GM21528 (cell line): ENCODE results near the gene SH2D3C.

Source experiments
- ATAC-seq: cut with Tn5 transposase; IDR thresholded peaks from one replicate; pipeline ENCODE4 v1.9.1; 2021; ENCODE audit warnings: mild to moderate bottlenecking, moderate library complexity; ENCODE audit not compliant: unreplicated experiment, low FRiP score

The SH2D3C gene

DNA sequence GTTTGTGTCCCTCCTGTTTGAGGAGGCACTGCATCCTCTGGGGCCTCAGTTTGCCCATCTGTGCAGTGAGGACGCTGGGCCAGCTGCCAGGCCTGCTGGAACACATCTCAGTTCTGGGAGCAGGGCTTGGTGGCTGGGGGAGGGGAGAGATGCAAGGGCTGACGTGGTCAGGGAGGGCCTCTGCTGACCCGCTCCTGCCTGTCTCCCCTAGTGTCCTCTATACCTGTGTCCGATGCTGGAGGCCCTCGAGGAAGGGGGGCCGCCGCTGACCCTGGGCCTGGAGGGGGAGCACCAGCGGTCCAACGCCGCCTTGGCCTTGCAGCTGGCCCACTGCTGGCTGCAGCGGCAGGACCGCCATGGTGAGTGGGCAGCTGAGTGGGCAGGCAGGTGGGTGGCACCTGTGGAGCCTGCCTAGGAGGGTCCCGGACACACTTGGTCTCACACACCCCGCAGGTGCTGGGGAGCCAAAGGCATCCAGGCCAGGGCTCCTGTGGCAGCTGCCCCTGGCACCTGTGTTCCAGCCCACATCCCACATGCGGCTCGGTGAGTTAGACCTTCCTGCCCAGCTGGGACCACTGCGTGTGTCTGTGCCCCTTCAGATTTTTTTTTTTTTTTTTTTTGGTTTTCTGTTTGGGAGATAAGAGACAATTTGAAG lies 30.0 kb upstream of the SH2D3C start:
- no peak for ATAC-seq

DNA sequence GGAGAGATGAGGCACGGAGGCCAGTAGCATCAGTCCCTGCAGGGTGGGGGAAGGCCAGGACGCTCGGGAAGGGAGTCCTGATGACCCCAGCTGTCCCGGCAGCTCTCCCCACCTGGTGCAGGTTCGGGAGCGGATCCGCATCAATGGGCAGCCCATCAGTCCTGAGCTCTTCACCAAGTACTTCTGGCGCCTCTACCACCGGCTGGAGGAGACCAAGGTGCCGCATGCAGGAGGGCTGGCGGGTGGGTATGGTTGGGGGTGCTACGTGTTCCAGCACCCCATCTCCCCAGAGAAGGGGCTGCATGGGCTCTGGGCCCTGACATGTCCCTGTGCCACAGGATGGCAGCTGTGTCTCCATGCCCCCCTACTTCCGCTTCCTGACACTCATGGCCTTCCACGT lies 28.4 kb upstream of the SH2D3C start:
- ATAC-seq = no peak

DNA sequence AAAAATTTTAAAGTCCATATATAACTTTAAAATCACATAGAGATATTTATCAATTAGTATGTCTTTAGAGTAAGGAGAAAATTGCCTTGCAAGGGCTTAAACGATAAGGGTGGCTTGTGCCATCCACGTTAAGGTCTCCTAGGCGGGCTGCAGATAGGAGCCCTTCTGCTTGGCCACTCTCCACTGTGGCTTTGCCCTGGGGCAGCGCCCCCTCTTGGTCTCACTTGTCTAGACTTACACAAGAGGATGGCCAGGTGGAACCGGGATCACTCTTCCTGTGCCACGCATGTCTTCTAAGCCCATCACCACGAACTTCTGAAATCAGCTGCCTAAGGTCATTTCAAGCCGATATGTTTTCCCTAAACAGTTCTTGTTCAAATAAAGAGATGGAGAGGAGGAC lies 27.2 kb upstream of the SH2D3C start:
- ATAC-seq = no peak

DNA sequence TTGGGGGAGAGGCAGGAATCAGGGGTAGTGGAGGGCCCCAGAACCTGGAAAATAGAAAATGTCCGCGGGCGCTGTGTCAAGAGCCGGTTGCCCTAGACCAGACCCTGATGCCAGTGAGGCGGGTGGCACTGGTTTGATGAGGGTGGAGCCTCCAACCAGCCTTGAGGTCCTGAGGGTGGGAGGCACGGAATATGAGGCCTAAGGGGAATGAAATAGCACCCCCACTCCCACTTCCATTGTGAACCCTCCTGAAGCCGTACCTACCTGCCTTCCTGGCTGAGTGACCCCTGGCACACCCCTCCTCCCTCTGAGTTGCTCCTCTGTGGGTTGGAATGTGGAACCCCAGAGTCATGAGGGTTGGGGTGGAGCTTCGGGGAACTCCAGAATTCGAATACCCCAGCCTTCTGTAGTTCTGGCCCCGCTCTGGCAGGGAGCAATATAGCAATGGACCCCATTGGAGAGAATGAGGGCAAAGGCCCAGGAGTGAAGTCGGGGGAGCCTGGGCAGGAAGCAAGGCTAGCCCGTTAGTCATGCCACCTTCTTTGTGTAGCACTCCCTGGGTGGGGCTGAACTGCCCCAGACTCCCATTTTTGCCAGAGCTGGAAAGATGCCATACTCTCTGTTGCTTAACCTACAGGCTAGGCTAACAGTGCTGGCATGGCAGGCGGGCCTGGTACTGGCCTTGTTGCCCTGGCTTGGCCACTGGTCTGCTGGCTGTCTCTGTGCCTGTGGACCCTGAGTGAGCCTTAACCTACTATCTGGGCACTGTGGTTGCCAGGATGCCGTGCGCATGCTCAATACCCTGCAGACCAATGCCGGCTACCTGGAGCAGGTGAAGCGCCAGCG lies 25.3 kb upstream of the SH2D3C start:
- peak; percentile 9 for ATAC-seq

DNA sequence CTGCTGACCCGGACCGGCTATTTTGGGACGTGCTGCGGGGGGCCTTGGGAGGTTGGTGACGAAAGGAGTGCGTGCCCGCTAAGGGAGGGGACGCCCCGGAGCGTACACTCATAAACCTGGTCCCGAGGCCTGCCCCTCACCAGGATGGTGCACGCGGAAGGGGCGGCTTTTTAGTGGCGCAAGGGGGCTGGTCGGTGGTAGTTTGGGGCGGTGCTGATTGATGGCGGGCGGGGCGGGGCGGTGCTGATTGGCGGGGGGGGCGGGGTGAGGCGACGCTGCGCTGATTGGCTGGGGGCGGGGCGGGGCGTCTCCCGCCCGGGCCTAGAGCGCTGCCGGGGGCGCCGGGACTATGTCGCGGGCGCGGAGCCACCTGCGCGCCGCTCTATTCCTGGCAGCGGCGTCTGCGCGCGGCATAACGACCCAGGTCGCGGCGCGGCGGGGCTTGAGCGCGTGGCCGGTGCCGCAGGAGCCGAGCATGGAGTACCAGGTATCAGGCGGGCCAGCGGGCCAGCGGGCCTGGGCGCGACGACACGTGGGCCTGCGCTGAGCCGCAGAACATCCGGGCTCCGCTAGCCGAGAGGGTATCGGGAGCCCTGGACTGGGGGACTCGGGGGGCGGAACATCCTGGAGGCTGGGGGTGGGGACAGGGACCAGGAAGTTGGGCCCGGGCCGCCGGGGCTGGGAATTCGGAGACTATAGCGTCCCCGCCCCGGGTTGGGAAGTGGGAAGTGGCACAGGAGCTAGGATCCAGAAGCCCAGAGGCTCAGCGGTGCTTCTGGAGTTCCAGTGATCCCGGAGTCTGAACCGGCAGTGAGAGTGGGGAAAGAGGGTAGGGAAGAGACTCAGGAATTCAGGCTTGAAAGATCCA lies 24.3 kb upstream of the SH2D3C start, which contains the start of gene FPGS:
Gene FPGS, plus strand, starts transcription at position 307 of the 868 bp plus-strand sequence. Its CDS starts 43 bp downstream, at position 350.
- ATAC-seq = peak; percentile 60

DNA sequence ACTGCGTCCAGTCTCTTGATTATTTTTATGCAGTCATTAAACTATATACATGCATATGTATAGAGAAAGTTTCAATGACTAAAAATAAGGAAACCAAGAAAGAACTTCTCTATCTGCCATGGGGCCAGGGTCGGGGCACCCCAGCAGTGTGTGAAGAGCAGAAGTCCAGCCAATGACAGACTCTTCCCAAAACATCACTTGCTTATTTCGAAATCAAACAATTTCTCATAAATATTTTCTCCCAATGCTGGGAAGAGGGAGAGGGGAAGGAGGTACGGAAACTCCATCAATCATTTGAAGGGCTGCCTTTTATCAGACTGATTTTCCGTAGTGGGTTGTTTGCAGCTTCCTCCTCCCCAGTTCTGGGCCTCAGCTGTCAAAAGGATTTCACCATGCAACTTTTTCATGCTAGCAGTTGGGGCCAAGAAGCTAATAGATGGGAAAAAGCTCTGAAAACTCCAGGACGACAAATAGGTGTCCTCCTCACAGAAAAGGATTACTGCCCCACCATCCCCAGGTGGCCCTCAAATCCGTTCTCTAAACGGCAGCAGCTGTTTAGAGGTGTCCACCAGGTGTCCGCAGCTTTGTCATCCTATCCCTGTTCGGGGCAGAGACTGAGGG lies 23.6 kb upstream of the SH2D3C start:
- no peak for ATAC-seq

DNA sequence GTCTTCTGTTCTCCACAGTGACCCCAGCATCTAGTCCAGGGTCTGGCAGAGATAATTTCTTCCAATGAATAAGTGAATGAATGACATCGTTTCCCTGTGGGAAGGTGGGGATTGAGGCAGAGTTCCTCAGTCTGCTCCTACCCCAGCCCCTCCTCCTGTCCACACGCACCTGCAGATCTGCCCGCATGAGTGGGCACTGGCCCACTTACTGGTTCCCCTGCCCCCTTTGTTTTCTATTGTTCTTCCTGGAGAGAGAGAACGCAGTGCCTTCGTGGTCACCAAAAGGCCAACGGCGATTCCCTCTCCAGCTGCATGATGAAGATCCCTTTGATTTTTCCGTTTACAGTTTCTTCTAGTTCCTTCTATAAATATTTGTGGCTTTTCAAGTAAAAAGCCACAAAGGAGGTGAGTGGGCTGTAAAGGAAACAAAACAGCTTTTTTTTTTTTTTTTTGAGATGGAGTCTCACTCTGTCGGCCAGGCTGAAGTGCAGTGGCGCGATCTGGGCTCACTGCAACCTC lies 18.4 kb upstream of the SH2D3C start:
- ATAC-seq = no peak

DNA sequence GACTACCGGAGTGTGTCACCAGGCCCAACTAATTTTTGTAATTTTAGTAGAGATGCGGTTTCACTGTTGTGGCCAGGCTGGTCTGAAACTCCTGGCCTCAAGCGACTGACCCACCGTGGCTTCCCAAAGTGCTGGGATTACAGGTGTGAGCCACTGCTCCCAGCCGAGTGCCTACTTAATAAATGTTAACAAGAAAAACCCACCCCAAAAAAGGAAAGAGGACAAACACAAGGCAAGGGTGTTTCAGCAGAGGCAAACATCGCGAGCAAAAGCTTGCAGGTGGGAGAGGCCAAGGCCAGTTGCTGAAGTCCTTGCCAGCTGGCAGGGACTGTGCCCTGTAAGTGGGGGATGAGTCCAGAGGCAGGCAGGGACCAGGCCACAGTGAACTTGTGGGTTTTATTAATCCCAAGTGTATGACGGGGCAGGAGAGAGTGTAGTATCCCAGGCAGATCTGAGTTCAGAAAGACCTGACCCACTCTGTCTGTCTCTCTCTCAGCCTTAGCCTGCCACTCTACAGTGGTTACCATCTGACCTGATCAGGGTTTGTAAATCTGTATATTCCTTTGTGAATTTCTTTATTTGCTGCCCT lies 17.9 kb upstream of the SH2D3C start:
- ATAC-seq = no peak

DNA sequence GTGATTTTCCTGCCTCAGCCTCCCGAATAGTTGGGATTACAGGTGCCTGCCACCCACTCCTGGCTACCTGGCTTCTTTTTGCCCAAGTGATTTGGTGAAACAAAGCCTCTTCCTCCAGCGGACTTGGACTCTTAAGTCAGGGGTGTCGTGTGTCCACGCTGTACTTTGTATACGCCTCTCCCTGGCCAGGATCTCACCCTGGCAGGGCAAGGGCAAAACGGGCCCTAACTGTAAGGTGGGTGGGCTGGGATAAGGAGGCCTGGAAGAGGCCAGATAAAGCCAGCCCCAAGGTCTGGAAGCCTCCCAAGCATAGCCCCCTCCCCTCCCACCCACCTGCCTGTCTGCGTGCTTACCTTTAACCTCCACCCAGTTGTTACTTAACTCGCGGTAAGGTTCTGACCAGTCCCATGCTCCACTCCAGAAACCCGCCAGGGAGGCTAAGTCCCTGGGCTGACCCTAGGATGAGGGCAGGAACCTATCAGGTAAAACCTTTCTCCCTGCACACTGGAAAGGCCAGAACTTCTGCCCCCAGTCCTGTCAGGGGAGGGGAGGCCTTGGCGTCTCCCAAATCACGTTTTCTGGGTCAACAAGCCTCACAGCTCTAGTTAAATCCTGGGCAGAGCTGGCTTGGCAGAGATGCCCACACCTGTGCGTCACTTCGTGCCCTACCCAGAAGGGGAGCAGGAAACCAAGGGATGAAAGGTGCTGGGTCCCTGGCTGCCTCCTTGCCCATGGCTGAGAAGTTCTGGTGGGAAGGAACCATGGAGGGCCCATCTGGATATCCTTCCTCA lies 15.7 kb upstream of the SH2D3C start:
- ATAC-seq = no peak

DNA sequence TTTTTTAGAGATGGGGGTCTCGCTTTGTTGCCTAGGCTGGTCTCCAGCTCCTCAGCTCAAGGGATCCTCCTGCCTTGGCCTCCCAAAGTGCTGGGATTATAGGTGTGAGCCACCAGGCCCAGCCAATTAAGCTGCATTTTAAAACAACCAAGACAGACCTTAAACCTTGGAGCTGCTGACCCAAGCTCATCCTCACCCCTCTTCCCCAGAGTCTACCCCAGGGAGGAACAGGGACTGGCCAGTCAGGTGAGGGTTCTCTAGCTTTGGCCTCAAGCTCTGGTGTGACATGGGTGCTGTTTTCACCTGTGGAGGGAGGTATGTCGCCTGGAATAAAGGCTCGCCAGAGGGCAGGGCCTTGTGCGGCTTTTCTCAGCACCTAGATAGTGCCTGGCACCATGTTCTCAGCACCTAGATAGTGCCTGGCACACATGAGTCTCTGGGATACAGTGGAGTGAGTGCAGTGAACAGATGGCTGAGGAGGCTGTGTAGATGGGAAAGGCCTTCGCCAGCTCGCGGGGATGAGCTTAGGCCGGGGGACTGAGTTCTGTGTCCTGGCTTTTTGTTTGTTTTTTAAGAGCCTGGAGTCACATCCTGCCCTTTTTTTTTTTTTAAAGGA lies 14.7 kb upstream of the SH2D3C start:
- ATAC-seq = no peak

DNA sequence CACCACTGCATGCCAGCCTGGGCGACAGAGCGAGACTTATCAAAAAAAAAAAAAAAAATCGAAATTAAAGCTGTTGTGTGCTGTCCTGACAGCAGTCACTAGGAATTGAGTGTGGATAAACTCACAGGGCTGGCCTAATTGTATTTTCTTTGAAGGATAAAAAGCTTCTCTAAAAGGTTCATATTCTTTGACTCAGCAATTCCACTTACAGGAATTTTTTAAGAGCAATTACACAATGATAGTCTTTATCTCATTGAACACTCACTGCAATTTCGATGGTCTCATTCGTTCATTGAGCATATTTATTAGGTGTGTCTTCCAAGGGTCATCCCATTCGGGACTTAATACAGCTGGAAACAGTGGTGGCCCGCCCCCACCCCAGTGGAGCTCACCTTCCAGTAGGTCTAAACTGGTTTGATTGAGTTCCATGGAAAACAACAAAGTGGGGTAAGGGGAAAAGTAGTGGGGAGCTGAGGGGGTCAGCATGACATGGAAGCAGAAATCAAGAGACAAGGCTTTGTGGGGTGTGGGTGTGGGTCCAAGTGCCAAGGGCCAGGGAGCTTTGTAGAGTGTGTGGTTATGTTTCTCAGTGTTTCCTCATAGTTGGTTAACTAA lies 14.1 kb upstream of the SH2D3C start:
- ATAC-seq = no peak

DNA sequence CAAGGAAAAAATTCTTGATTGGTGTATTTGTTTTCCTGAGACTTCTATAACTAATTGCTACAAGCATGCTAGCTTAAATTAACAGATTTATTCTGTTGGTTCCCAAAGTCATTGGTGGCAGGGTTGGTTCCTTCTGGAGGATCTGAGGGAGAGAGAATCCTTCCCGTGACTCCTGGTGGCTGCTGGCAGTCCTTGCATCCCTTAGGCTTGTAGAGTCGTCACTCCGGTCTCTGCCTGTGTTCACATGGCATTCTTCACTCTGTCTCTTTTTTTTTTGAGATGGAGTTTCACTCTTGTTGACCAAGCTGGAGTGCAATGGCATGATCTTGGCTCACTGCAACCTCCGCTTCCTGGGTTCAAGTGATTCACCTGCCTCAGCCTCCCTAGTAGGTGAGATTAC lies 12.6 kb upstream of the SH2D3C start:
- no peak for ATAC-seq

DNA sequence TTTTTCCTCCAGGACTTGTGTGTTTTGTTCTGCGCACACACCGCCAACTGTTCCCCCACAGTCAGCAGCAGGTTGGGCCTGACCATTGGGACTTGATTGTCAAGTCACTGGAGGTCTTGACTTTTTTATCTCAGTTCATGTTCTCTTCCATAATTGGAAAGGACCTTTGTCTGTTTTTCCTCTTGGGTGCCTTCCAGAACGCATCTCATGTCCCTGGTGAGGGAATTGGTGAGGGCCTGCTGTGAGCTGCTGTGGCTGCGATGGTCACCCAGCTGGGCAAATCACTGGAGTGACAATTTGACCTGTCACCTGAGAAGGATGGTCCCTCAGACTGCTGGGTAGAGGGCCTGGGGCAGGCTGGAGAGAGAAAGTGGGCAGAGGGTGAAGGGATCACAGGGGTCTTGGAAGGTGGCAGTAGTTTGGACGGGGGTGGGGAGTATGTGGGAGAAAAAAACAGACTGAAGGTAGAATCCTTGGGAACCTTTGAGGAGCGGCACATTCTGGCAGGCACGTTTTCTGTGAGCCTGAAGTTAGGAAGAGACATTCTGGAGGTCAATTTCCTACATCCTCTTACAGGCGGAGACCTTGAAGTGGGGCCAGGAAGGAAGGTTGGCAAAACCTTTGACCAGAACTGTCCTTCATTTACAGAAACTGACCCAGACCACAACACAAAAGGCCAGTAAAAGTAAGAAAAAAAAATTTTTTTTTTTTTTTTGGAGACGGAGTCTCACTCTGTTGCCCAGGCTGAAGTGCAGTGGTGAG lies 11.8 kb upstream of the SH2D3C start:
- ATAC-seq = no peak

DNA sequence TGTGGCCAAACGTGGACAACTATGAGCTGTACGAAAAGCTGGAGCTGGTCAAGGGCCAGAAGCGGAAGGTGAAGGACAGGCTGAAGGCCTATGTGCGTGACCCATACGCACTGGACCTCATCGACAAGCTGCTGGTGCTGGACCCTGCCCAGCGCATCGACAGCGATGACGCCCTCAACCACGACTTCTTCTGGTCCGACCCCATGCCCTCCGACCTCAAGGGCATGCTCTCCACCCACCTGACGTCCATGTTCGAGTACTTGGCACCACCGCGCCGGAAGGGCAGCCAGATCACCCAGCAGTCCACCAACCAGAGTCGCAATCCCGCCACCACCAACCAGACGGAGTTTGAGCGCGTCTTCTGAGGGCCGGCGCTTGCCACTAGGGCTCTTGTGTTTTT lies 10.7 kb upstream of the SH2D3C start:
- no peak for ATAC-seq

DNA sequence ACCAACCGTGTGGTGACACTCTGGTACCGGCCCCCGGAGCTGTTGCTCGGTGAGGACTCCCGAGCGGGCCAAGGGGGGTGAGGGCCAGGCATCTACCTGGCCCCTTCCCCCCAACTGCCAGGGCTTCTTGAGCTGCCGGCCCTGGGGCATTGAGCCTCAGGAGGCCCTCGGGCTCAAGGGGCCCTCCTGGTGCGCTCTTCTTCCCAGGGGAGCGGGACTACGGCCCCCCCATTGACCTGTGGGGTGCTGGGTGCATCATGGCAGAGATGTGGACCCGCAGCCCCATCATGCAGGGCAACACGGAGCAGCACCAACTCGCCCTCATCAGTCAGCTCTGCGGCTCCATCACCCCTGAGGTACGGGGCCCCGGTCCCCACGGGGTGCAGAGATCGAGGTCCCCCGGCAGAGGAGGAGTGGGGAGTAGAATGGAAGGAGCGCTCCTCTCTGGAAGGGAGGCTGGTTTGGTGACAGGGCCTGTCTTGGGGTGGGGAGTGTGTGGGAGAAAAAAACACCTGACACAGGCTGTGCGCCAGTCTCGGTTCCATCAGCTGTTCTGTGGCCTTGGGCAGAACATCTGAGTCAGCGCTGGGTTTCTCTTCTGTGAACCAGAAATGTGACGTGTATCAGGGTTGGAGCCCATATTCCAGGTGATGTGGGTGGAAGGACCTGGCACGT lies 10.0 kb upstream of the SH2D3C start:
- no peak for ATAC-seq

DNA sequence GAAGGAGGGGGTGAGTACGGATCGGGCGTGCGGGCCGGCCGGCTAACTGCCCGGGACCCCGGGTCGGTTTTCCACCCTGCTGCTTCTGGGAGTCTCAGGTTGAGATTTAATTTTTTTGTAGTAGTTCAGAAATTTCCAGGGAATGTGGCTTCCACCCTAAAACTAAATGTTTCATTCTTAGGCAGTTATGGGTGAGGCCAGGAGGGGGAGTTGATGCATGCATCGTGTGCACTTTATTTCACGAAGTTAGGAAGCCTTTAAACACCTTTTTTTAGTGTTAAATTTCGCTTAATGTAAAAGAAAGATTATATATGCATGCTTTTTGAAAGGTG lies 8.3 kb upstream of the SH2D3C start:
- no peak for ATAC-seq
